Endometrial microvascular endothelial cells (primary cell): ENCODE data around the gene CDK5RAP3. TPM values are rescaled to one million over a fixed set of nuclear protein-coding genes. Genes with fewer than 3 reads are reported as not detected.
"Not testable (repeated sequence)": the region's sequence is repeated elsewhere in the genome, so short reads cannot be mapped to it uniquely, and the experiment has no call there.

Experiments used
- in situ Hi-C: cut with HindIII; loops from 2 replicates; pipeline ENCODE4 v1.10.0; 2017; ENCODE audit warnings: low sequenced_read_pairs, low pct_unique_long_range_greater_than_20kb; ENCODE audit errors: inconsistent ontology term
- total RNA-seq: library from RNA; depleted of rRNA; stranded (reverse); fragments of >200 nt; gene quantifications from one replicate; pipeline ENCODE4 v1.2.3, GENCODE V29; 2015; ENCODE audit errors: inconsistent ontology term

CDK5RAP3 gene
- total RNA-seq, 1 donor from 2014 or later: 60.1 TPM

DNA sequence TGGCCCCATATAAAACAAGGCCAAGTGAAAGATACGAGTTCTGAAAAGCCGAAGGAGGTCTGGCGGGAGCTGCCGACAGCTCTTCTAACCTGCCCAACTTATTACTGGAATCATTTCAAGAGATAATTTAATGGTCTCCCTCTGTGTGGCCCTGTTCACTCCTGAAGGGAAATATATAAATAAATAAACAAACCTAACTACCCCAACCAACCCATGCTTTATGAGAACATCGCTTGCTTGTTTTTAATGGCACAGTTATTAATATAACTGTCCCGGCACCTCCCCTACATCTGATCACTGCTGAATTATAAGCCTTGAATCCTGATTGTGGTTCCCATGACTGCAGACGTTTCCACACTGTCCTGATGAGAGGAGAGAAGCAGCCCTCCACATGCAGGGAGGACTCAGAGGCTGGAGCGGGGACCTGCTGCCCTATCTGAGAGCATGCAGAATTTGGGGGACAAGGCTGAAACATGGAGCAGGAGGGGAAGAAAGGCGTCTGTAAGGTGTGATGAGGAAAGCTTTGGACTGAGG lies 22.2 kb downstream of the CDK5RAP3 start:
- in situ Hi-C loops: no loop called here

DNA sequence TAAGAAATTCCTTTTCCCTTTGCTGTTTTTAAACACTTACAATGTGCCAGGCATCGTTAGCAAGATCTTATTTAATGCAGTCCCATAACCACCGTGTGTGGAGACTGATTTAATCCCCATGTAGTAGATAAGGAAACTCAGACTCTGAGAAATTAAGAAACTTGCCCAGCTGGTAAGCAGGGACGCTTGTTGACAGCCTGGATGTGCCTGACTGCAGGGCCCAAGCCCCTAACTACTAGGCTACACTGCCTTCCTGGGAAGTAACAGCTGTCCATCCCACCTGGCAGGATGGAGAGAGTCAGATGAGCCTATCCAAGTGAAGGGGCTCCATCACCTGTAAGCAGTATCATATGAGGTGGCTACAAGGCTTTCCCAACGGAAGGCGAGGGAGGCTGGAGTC lies 23.1 kb downstream of the CDK5RAP3 start:
- in situ Hi-C loops: no loop called here

DNA sequence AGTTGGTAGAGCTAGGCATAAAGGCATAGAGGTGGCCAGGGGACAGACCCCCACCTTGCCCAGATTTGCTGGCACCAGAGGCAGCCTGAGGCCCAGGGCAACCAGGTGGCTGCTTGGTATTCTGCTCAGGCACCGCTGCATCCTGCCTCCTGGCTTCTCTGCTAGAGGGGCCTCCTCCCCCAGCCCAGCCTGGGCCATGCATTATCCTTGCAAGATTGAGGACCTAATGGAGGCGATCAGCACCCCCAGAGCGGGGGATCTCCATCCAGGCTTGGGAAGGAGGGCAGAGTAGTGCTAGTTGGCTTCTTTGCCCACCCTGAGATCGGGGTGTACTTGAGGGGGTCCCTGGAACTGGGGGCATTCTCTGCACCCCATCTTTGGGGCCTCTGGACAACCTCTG lies 23.8 kb downstream of the CDK5RAP3 start:
- in situ Hi-C loops: no loop called here

- in situ Hi-C loops: no loop called here
These were observed 24.5 kb downstream of the CDK5RAP3 start for GRCh38 chr17:47995241-47995935.

GRCh38 chr17:47996201-47996600 lies 25.3 kb downstream of the CDK5RAP3 start:
- in situ Hi-C loops: no loop called here

GRCh38 chr17:47997586-47997985 lies 26.7 kb downstream of the CDK5RAP3 start:
- in situ Hi-C loops: no loop called here

DNA sequence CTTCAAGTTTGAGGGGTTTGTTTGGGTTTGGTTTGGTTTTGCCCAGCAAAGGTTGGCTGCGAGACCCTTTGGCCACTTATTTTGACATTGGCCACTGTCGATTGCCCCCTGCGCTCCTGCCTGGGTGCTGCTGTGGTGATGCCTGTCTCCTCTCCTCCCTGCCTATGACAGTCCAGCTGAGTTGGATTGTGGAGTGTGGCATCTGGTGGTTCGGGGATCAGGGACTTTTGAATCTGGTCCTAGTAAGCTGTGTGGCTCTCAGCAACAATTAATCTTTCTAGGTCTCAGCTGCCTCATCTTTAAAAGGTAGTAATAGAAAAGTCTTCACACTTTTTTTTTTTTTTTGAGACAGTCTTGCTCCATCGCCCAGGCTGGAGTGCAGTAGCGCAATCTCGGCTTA lies 27.1 kb downstream of the CDK5RAP3 start:
- in situ Hi-C loops: no loop called here

DNA sequence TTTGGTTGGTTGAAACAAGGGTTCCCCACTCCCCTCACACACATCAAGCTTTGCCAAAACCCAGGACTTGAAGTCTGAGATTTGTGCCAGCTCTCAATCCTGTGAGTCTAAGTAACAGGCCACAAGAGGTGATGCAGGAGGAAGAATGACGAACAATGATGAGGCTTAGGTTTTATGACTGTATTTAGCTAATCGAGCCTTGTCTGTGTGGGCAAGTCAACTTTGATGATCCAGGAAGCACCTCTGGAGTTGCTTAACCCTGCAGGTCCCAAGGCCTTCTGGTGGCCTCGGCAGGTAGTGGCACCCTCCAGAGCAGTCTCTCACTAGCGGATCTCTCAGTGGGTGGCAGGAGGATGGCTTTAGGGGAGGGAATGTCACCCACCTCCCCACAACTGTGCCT lies 28.7 kb downstream of the CDK5RAP3 start:
- in situ Hi-C loops: no loop called here

GRCh38 chr17:48001197-48001596 lies 30.3 kb downstream of the CDK5RAP3 start:
- in situ Hi-C loops: no loop called here

DNA sequence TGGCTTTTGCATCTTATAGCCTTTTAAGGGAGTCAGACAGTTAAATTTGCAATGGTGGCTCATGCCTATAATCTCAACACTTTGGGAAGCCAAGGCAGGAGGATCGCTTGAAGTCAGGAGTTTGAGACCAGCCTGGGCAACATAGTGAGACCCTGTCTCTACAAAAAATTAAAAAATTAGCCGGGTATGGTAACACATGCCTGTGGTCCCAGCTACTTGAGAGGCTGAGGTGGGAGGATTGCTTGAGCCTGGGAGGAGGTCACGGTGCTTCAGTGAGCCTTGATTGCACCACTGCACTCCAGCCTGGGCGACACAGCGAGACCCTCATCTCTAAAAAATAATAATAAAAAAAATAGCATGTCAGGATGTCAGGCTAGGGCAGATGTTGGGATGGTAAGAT lies 30.7 kb downstream of the CDK5RAP3 start:
- in situ Hi-C loops: not testable (repeated sequence)

- in situ Hi-C loops: no loop called here
These were observed 31.5 kb downstream of the CDK5RAP3 start for GRCh38 chr17:48002266-48002915.

DNA sequence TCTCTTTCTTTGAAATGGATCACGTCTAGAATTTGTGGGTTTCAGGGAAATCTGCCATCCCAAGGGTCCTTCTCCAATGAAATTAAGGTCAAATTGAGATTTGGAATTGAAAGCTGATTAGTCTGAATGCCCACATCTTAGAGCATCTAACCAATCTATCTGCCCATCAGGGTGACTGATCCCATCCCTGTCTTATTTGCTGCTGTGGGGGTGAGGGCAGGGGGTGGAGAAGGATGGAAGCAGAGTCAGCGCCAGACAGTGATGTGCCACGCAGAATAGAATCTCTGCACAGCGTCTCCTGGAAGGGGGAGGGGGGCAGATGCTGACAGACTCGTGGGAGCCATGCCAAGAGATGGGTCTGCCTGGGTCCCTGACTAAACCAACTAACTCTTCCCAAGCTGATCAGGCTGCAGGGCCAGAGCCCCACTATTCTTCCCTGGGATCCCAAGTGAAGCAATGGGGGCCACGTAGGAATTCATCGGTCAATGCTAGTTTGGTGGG lies 32.1 kb downstream of the CDK5RAP3 start:
- in situ Hi-C loops: no loop called here

DNA sequence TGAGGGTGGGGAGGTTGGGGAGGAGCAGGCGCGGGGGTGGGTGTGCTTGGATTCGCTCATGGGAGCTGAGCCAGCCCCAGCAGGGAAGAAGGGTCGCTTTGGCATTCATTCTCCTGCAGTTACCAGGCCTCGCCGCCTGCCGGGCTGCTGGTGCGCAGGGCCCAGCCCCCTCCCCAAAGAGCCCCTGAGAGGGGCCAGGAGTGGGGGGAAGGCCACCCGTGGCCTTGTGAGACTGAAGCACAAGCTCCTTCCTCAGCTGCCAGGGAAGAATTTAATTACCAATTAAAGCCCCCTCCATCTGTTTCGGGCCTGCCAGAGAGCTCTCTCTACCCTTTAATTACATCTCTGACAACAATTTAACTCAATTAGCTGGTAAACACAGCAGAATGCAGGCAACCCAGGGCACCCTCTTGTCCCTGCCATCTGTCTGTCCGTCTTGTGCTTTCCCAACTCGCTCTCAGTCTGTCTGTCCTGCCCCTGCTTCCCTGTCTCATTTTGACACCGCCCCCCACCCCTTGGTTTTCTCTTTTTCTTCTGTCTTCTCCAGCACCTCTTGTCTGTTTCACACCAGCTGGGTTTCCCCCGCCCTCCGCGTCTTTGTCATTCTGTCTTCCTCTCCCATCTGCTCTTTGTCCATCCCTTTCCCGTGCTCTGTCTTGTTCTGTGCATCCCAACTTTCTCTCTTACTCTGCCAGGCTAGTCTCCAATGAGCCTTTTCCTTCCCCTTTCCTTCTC lies 32.7 kb downstream of the CDK5RAP3 start:
- in situ Hi-C loops: no loop called here

DNA sequence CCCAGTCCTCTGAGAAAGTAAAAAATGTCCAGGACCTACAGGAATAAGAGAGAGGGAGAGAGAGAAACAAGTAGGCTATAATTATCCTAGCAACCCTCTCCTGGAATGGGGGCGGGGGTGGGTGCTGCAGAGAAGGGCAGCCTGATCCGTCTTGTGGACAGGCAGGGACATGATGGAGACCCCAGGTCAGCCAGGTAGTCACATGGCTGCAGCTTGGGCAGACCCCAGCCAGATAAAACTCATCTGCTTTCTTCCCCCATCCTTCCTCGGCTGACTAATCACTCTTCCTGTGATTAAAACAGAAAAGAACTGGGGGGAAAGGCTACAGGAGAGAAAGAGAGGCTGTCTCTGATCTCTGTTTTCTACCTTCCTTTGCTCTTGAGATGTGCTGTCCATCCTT lies 34.1 kb downstream of the CDK5RAP3 start:
- in situ Hi-C loops: no loop called here

GRCh38 chr17:48006936-48007709 lies 36.2 kb downstream of the CDK5RAP3 start:
- in situ Hi-C loops: no loop called here

GRCh38 chr17:48010193-48010592 lies 39.3 kb downstream of the CDK5RAP3 start:
- in situ Hi-C loops: no loop called here

DNA sequence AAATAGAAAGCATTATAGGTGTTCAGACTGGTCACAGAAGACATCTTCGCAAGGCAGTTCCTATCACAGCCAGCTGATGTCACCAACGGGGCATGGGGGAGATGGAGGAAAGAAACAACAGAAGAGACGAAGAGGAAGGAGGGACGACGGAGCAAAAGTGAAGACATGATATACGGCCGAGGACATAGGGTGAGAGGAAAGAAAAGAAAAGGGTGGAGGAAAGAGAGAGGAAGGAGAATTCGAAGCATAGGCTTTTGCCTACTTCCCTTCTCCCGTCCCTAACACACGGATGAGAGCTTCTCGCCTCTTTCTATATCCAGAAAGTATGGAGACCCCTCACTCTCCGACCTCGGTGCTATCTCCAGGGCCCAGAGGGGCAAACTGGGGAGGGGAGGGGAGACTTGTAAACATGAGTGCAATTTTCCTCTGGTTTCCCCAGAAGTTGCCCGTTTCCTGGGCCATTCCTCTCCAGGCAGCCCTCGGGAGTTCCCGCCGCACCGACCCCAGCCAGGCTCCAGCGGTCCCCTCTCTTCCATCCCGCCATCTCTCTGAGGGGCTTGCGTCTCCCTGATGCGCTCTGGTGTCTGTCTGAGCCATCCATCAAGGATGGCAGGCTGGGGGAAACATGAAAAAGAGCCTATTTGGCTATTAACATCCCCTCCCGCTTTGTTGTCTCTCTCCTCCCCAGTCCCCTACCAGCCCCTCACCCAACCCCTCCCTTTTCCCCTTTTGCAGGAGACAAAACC lies 40.7 kb downstream of the CDK5RAP3 start:
- in situ Hi-C loops: no loop called here

DNA sequence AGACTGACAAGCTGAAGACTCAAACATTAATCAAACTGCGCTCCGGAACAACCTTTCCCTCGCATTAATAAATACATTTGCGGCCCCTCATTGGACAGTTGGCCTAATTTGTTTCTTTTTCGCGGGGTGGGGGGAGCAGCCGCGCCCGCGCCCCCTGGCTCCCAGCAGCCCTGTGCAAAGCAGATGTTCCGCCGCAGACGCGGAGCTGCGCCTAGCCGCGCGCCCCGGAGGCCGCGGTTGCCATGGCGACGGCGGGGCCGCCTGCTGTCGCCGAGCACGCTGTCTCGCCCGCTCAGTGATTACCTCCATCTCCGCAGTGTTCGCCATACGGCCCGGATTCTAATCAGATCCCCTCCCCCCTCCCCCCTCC lies 41.2 kb downstream of the CDK5RAP3 start:
- in situ Hi-C loops: no loop called here
